Retinal pigment epithelial cell (primary cell): ENCODE measurements around the gene BPIFB1.

Source experiments
- DNase-seq: peaks from one replicate; pipeline ENCODE4 v3.0.0-alpha.2; 2010; ENCODE audit warnings: low read depth
- H3K4me3 ChIP-seq: 2 replicates; pipeline ENCODE4 v1.5.1; 2011; ENCODE audit warnings: mild to moderate bottlenecking, low read length, control low read depth, moderate library complexity
- TF ChIP-seq, protein P1 (sequence below): conservative IDR thresholded peaks from 2 replicates; pipeline ENCODE4 v1.5.1; 2011; ENCODE audit warnings: low read depth, low read length, control low read depth, inconsistent platforms

The BPIFB1 gene

DNA sequence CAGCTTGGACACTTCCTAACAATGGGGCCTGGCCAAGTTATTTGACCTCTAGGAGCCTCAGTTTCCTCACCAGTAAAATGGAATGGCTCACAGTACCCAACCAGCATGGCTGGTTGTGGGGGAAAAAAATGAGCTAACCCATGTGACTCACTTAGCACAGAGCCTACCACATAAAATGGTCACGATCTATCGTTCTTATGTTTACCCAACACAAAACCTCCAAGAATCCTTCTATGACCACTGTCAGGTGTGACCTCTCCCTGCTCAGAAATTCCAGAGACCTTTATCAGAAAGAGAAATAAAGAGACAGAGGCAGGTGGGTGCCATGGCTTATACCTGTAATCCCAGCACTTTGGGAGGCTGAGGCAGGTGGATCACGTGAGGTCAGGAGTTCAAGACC is 39.4 kb downstream of the BPIFB1 start:
- DNase-seq: no peak
- H3K4me3 ChIP-seq: no peak overlapping the region
- TF ChIP-seq, protein P1, sequence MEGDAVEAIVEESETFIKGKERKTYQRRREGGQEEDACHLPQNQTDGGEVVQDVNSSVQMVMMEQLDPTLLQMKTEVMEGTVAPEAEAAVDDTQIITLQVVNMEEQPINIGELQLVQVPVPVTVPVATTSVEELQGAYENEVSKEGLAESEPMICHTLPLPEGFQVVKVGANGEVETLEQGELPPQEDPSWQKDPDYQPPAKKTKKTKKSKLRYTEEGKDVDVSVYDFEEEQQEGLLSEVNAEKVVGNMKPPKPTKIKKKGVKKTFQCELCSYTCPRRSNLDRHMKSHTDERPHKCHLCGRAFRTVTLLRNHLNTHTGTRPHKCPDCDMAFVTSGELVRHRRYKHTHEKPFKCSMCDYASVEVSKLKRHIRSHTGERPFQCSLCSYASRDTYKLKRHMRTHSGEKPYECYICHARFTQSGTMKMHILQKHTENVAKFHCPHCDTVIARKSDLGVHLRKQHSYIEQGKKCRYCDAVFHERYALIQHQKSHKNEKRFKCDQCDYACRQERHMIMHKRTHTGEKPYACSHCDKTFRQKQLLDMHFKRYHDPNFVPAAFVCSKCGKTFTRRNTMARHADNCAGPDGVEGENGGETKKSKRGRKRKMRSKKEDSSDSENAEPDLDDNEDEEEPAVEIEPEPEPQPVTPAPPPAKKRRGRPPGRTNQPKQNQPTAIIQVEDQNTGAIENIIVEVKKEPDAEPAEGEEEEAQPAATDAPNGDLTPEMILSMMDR: no peak

DNA sequence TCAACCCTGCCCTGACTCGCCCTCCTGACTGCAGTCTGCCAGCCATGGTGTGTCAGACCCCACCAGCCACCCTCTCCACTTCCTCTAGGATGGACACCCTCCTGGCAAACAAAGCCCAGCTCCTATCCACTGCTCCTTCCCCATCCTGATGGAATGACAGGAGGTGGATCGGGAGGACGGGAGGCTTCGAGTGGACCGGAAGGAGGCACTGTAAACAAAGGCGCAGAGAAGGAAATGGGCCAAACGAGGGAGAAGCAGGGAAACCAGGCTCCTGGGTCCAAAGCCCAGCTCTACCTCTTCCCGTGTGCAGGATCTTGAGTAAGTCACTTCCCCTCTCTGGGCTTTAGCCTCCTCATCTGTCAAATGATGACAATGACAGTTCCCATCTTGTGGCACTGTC is 40.2 kb downstream of the BPIFB1 start:
- no peak overlapping the region for H3K4me3 ChIP-seq
- DNase-seq: no peak
- TF ChIP-seq, protein P1: no peak

DNA sequence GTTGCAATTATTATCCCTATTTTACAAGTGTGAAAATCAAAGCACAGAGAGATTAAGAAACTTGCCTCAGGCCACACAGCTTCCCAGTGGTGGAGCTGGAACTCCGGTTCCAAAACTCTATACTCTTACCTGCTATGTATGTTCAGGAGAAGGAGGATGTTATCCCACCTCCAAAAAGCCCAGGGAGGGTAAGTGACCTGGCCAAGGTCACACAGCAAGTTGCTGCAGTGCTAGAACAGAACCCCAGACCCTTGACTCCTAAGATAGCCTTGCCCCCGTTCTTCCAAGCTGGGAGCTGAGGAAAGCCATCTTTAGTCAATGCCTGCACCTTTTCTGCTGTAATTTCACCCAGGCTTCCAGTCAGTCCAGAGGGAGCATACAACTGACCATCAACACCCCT is 42.3 kb downstream of the BPIFB1 start:
- TF ChIP-seq, protein P1: no peak
- no peak for DNase-seq
- H3K4me3 ChIP-seq: no peak overlapping the region

DNA sequence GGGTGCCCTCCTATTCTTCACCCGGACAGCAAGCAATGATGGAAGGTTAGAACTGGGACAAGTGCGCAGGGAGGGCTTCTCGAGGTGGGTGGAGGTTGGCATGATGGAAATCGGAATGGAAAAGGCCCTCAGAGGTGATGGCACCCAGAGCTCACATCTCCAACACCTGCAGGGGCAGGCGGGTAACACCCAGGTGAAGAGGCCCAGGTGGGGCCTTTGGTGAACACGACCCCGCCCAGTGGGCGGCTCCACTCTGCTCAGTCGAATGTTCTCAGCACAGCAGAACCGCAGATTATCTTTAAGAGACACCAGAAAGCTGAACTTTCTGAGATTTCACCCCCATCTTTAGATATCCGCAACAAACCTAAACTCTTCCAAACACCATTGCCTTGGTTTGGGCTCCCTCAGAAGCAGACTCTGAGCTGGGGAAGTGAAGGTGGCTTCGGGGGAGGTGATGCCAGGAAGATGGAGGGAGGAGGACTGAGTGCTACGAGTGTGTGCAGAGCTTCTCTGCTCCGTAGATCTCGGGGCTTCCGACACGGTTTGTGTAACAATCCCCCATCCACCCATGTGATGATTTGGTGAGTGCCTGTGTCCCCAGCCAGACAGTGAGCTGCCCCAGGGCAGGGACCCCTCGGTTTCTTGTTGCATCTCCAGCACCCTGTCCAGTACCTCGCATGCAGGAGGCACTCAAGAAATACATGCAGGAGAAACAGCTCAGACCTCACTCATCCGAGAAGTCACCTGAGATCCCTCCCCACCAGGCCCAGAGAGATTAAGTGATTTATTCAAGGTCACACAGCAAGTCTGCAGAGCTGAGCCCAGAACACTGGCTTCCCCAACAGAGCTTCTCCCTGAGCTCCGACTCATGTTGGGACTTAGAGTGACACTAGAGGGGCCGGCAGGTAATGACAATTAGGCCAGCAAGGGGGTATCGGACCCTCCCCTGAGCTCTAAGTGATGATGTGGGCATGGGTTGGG is 45.4 kb downstream of the BPIFB1 start:
- TF ChIP-seq, protein P1: no peak

DNA sequence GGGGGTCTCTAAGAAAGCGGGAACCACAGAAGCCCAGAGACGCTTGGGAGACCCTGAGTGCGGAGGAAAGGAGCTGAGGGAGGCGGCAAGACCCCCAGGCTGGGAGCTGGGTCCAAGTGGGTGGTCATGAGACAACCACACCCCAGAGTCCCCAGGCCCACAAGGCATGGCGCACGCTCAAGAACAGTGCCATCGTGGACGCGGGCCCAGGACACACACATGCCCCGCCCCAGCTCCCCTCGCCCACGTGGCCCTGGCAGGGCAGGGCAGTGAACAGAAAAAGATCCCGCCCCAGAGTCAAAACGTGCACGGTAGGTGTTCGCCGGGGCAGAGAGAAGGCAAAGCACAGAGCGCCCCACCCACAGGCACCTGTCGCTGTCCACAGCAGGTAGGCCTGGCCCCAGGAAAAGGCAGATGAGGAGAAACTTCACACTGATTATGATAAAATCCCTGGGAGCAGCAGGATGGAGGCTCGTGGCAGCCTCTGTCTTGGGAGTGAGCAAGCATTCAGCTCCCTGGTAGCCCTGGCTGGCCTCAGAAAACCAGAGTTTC is 50.0 kb downstream of the BPIFB1 start:
- TF ChIP-seq, protein P1: no peak
- H3K4me3 ChIP-seq: no peak overlapping the region
- no peak for DNase-seq

More for the DNA sequence above, 45.4 kb downstream of the BPIFB1 start:
- no peak overlapping the region for H3K4me3 ChIP-seq
- DNase-seq: no peak

DNA sequence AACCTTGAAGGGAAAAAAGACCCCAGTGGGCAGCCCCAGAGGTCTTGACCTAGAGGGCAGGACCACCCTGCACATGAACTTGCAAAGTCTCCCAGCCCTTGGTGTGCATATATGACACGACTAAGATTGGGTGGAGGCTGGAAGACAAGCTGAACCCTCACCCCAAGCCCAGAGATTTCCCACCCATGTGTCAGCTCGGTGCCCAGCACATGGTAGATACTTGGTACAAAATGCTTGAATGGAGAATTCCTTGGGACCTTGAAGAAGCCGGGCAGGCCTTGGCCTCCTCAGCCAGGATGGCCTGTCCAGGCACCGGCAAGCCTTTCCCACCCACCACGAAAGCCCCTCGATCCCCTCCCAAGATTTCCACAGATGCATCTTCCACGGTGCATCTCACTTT is 50.6 kb downstream of the BPIFB1 start:
- no peak for DNase-seq
- no peak overlapping the region for H3K4me3 ChIP-seq
- TF ChIP-seq, protein P1: no peak

DNA sequence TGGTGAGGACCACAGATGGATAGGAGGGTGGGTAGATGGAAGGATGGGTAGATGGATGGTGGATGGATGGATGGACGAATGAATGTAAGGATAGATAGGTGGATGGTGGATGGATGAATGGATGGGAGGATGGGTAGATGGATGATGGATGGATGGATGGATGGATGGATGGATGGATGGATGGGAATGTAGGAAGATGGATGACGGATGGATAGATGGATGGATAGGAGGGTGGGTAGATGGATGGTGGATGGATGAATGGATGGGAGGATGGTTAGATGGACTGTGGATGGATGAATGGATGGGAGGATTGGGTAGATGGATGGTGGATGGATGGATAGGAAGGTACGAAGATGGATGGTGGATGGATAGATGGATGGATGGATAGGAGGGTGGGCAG is 51.1 kb downstream of the BPIFB1 start:
- DNase-seq: no peak
- TF ChIP-seq, protein P1: no peak
- no peak overlapping the region for H3K4me3 ChIP-seq
